Left colon (tissue), 2 donors: ENCODE measurements around the gene RDX. TPM values are rescaled to one million over a fixed set of nuclear protein-coding genes. Genes with fewer than 3 reads are reported as not detected.

Experiments used
- ATAC-seq: fragments of 200-7000 bp; cut with Tn5 transposase; one replicate; pipeline ENCODE4 v1.9.1; 2020; ENCODE audit warnings: mild to moderate bottlenecking, moderate library complexity
- DNase-seq, 2 donors: peaks; one replicate each; pipeline ENCODE4 v3.0.0-alpha.2; 2020
- intact Hi-C, 2 donors: fragments of 100-400 bp; cut with DNase I in 1 of 2; cut with micrococcal nuclease in 1 of 2; formaldehyde crosslinking; loops; one replicate each; pipeline versions ENCODE4 v1.11.2 to v1.14.0; 2022; cut with DNase I, micrococcal nuclease
- total RNA-seq, 2 donors: library from RNA; stranded (reverse); fragmentation: NEBNext Ultra II Directional; extraction: Animal tissue kit (Norgen Biotek cat#: 25700); gene quantifications; one replicate each; pipeline ENCODE4 v1.2.1, GENCODE V29; 2021
- donor health status: DM: no; HTN: no; CAD: no.
- donor health status: DM: yes; HTN: yes; CAD: no.

Gene RDX
- total RNA-seq, 2 donors from 2014 or later = 16.4 to 18.4 TPM

- ATAC-seq (no peak), DNase-seq (no peak)
- intact Hi-C loops = no loop called here
Observed at GRCh38 chr11:110186456-110186855, 110.0 kb downstream of the RDX start.

- ATAC-seq = no peak
- DNase-seq = no peak
- intact Hi-C loops = no loop called here
Observed at GRCh38 chr11:110185599-110185998, 110.8 kb downstream of the RDX start.

- ATAC-seq (no peak), DNase-seq (no peak)
- intact Hi-C loops = no loop called here
Observed at GRCh38 chr11:110185121-110185591, 111.3 kb downstream of the RDX start.

- no peak for ATAC-seq
- DNase-seq = no peak
- intact Hi-C loops = no loop called here
Observed at GRCh38 chr11:110184456-110184855, 112.0 kb downstream of the RDX start.

- ATAC-seq (no peak), DNase-seq (no peak)
- intact Hi-C loops = no loop called here
Observed at GRCh38 chr11:110182886-110183285, 113.5 kb downstream of the RDX start.

- ATAC-seq = no peak
- intact Hi-C loops = no loop called here
Observed at GRCh38 chr11:110179064-110179463, 117.3 kb downstream of the RDX start.

GRCh38 chr11:110177086-110177456, 119.3 kb downstream of the RDX start:
- no peak for DNase-seq
- ATAC-seq = no peak
- intact Hi-C loops = no loop called here

More at GRCh38 chr11:110179064-110179463, 117.3 kb downstream of the RDX start:
- DNase-seq = no peak

GRCh38 chr11:110176366-110177085, 119.9 kb downstream of the RDX start:
- intact Hi-C loops = no loop called here
- DNase-seq (no peak), ATAC-seq (no peak)

GRCh38 chr11:110174645-110175310, 121.6 kb downstream of the RDX start:
- ATAC-seq (peak; percentile 11), DNase-seq (no peak)
- intact Hi-C loops = no loop called here

- DNase-seq (peak; percentile 49 to 74), ATAC-seq (peak; percentile 77)
- intact Hi-C loops = no loop called here
Observed at GRCh38 chr11:110173811-110174644, 122.4 kb downstream of the RDX start.

GRCh38 chr11:110172468-110173065, 123.8 kb downstream of the RDX start:
- intact Hi-C loops = no loop called here
- no peak for ATAC-seq
- no peak for DNase-seq

GRCh38 chr11:110169738-110170137, 126.7 kb downstream of the RDX start:
- ATAC-seq (no peak), DNase-seq (no peak)
- intact Hi-C loops = no loop called here

- DNase-seq (no peak), ATAC-seq (no peak)
- intact Hi-C loops = no loop called here
Observed at GRCh38 chr11:110168033-110168803, 128.2 kb downstream of the RDX start.

- DNase-seq (no peak), ATAC-seq (no peak)
- intact Hi-C loops = no loop called here
Observed at GRCh38 chr11:110165039-110165925, 131.1 kb downstream of the RDX start.

- ATAC-seq = no peak
- no peak for DNase-seq
- intact Hi-C loops = no loop called here
Observed at GRCh38 chr11:110162216-110162615, 134.2 kb downstream of the RDX start.

GRCh38 chr11:110161061-110161460, 135.4 kb downstream of the RDX start:
- ATAC-seq (no peak), DNase-seq (no peak)

GRCh38 chr11:110160437-110160836, 136.0 kb downstream of the RDX start:
- ATAC-seq (no peak), DNase-seq (no peak)
- intact Hi-C loops = no loop called here

More at GRCh38 chr11:110161061-110161460, 135.4 kb downstream of the RDX start:
- intact Hi-C loops = no loop called here

GRCh38 chr11:110160016-110160415, 136.4 kb downstream of the RDX start:
- intact Hi-C loops = no loop called here
- DNase-seq = no peak
- no peak for ATAC-seq
